Measurements from ENCODE around the gene VWA8.

VWA8 gene

DNA sequence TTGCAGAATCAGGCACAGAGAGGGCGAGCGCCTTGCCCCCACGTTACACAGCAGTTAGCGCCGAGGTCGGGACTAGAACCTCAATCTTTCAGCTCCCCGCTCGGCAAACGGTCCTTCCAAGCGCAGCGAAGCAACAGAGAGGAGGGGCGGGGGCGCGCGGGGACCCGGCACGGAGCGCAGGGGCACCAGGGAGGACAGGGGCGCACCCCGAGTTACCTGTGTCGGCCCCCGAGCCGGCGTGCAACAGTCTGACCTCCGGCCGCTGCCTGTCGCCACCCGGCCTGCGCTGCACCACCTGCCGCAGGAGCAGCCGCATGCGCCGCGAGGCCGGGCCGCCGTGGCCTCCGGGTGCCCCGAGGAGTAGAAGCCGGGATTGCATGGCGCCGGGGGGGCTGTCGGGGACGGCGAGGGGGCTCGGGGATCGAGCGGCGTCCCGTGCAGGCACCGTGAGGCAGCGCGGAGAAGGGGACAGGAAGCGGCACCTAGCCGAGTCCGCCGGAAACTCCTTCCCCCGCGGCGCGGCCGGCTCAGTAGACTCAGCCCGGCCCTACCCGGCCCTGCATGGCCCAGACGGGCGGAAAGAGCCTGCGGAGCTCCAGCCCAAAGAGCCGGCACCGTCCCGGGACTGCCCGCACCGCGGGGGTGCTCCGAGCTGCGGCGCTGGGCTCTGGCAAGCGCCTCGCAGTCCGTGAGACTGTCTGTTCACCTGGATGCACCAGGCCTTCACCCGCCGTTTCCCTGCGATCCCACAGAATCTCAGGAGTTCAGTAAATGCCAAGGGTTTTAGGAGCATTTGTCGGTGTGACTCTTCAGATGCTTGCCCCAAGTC lies at the start of gene VWA8:
TSS of gene VWA8 (minus strand) at position 473 of the 829 bp plus-strand sequence. CDS start at position 379, 94 bp downstream.
- TF ChIP-seq, protein P1, sequence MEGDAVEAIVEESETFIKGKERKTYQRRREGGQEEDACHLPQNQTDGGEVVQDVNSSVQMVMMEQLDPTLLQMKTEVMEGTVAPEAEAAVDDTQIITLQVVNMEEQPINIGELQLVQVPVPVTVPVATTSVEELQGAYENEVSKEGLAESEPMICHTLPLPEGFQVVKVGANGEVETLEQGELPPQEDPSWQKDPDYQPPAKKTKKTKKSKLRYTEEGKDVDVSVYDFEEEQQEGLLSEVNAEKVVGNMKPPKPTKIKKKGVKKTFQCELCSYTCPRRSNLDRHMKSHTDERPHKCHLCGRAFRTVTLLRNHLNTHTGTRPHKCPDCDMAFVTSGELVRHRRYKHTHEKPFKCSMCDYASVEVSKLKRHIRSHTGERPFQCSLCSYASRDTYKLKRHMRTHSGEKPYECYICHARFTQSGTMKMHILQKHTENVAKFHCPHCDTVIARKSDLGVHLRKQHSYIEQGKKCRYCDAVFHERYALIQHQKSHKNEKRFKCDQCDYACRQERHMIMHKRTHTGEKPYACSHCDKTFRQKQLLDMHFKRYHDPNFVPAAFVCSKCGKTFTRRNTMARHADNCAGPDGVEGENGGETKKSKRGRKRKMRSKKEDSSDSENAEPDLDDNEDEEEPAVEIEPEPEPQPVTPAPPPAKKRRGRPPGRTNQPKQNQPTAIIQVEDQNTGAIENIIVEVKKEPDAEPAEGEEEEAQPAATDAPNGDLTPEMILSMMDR (IDR thresholded peaks at IDR 0.05; ENCODE audit: low read depth, low read length) = no peak

DNA sequence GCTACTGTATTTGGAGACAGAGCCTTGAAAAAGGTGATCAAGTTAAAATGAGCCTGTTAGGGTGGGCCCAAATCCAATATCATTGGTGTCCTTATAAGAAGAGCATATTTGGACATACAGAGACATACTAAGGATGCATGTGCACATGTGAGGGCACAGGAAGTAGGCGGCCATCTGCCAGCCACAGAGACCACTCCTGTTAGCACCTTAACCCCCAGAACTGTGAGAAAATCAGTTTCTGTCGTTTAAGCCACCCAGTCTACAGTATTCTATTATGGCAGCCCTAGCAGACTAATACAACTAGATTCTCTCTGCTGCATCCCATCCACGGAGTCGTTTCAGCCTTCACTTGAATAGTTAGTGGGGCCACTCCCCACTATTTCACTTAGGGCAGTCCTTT lies 48.1 kb upstream of the VWA8 start:
- no peak overlapping the region for H3K4me3 ChIP-seq (ENCODE audit: low read depth, low read length)
- no peak for DNase-seq
- H3K36me3 ChIP-seq = no peaks in the 10 kb centered on the region
- no peak overlapping the region for H3K27ac ChIP-seq
- no peaks in the 10 kb centered on the region for H3K9me3 ChIP-seq (ENCODE audit: severe bottlenecking)
- H3K27me3 ChIP-seq (ENCODE audit: insufficient read depth, low read depth, severe bottlenecking) = no peaks in the 10 kb centered on the region
- TF ChIP-seq, protein P1 (IDR thresholded peaks at IDR 0.05; ENCODE audit: low read depth, low read length) = no peak

More for the DNA sequence above, at the start of gene VWA8:
- H3K36me3 ChIP-seq = no peaks in the 10 kb centered on the region
- no peaks in the 10 kb centered on the region for H3K27me3 ChIP-seq (ENCODE audit: insufficient read depth, low read depth, severe bottlenecking)
- H3K27ac ChIP-seq = peak within 1 kb of the TSS; percentile 70
- no peaks in the 10 kb centered on the region for H3K9me3 ChIP-seq (ENCODE audit: severe bottlenecking)
- H3K4me3 ChIP-seq (ENCODE audit: low read depth, low read length) = peak within 1 kb of the TSS; percentile 68
- peak; percentile 64 for DNase-seq

DNA sequence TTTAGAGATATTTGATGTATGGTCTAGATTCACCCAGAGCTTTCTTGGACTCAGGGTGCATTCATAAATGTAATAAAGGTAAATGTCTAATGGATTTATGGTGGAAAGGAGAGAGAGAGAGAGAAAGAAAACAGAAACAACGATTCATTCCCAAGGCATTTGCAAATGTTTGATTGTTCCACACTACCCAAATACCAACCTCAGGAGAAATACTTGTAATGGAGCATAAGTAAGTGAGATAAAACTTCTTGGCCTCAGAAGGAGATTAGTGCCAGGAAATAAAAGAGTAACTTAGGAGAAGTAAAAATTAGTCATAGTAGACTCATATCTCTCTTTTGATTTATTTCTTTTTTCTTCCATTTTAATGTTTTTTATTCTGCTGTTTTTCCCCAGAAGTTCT lies 46.9 kb upstream of the VWA8 start:
- TF ChIP-seq, protein P1 (IDR thresholded peaks at IDR 0.05; ENCODE audit: low read depth, low read length) = no peak
- DNase-seq = no peak
- Histone ChIP-seq H3K4me3 (ENCODE audit: low read depth, low read length) (no peak overlapping the region), H3K27ac (no peak overlapping the region), H3K36me3 (no peaks in the 10 kb centered on the region), H3K27me3 (ENCODE audit: insufficient read depth, low read depth, severe bottlenecking) (no peaks in the 10 kb centered on the region), H3K9me3 (ENCODE audit: severe bottlenecking) (no peaks in the 10 kb centered on the region)

DNA sequence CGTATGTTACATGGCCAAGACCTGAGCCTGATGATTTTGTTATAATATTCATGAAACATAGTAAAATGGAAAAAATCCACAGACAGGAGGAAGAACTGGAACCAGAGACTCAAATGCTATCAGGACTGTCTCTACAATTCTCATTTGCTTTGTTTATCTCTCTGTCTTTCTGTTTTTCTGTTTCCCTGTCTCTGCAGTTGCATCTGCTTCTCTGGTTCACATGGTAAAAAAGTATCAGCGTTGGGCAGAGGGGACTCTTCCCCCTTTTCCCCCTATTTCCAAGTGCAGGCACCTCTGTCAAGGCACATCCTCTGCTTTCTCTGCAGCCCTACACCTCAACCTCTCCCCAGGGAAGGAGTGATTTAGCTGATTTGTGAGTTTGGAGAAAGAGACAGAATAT lies 41.2 kb upstream of the VWA8 start:
- Histone ChIP-seq H3K9me3 (ENCODE audit: severe bottlenecking) (no peaks in the 10 kb centered on the region), H3K36me3 (no peaks in the 10 kb centered on the region), H3K27me3 (ENCODE audit: insufficient read depth, low read depth, severe bottlenecking) (no peaks in the 10 kb centered on the region), H3K27ac (no peak overlapping the region), H3K4me3 (ENCODE audit: low read depth, low read length) (no peak overlapping the region)
- TF ChIP-seq, protein P1 (IDR thresholded peaks at IDR 0.05; ENCODE audit: low read depth, low read length) = no peak
- DNase-seq = no peak

DNA sequence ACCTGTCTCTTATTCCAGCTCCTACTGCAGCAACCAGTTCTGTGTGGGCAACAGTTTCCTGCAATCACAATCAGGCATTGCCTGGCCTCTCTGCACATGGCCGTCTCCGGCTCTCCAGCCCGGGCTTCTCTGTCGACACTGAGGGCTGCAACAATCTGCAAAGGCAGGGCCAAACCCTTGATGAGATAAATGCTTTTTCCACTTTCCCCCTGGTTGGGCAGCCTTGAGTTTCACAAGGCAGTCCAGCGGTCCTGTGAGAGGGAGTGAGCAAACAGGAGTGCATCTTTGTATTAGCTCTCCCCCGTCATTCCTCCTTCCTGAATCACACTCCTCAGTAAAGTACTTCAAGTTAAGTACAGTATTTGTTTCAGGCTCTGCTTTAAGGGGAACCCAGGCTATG lies 40.7 kb upstream of the VWA8 start:
- TF ChIP-seq, protein P1 (IDR thresholded peaks at IDR 0.05; ENCODE audit: low read depth, low read length) = no peak
- Histone ChIP-seq H3K27ac (no peak overlapping the region), H3K4me3 (ENCODE audit: low read depth, low read length) (no peak overlapping the region), H3K9me3 (ENCODE audit: severe bottlenecking) (no peaks in the 10 kb centered on the region), H3K27me3 (ENCODE audit: insufficient read depth, low read depth, severe bottlenecking) (no peaks in the 10 kb centered on the region), H3K36me3 (no peaks in the 10 kb centered on the region)
- DNase-seq = no peak
